Left lobe of liver (tissue), 2 donors: ENCODE data around the gene ACTR3. TPM values are rescaled to one million over a fixed set of nuclear protein-coding genes. Genes with fewer than 3 reads are reported as not detected.

ENCODE experiments used
- ATAC-seq: fragments of 200-7000 bp; cut with Tn5 transposase; one replicate; pipeline ENCODE4 v1.9.1; 2020; ENCODE audit warnings: mild to moderate bottlenecking, moderate library complexity
- DNase-seq: peaks from one replicate; pipeline ENCODE4 v3.0.0-alpha.2; 2020; ENCODE audit warnings: low spot score
- total RNA-seq: library from RNA; stranded (reverse); gene quantifications from one replicate; pipeline ENCODE4 v1.2.1, GENCODE V29; 2021
- donor health status: DM: no; HTN: no; CAD: no; lungs with moderate emphysema.
- donor health status: DM: no; HTN: yes; CAD: no.

The ACTR3 gene
- total RNA-seq, 1 donor from 2014 or later = 64.3 TPM

GRCh38 chr2:113992090-113992489, 102.2 kb downstream of the ACTR3 start:
- DNase-seq = no peak
- no peak for ATAC-seq

GRCh38 chr2:113996671-113997594, 107.0 kb downstream of the ACTR3 start:
- ATAC-seq (no peak), DNase-seq (no peak)

GRCh38 chr2:114001152-114001551, 111.3 kb downstream of the ACTR3 start:
- DNase-seq (no peak), ATAC-seq (no peak)

- no peak for DNase-seq
- ATAC-seq = no peak
Observed at GRCh38 chr2:114001937-114002336, 112.0 kb downstream of the ACTR3 start.

- DNase-seq (no peak), ATAC-seq (no peak)
Observed at GRCh38 chr2:114005110-114005783, 115.4 kb downstream of the ACTR3 start.

- no peak for ATAC-seq
- no peak for DNase-seq
Observed at GRCh38 chr2:114006460-114006859, 116.6 kb downstream of the ACTR3 start.

GRCh38 chr2:114007436-114007835, 117.5 kb downstream of the ACTR3 start:
- DNase-seq (no peak), ATAC-seq (no peak)

- ATAC-seq (no peak), DNase-seq (no peak)
Observed at GRCh38 chr2:114008720-114009119, 118.8 kb downstream of the ACTR3 start.

GRCh38 chr2:114009205-114009944, 119.5 kb downstream of the ACTR3 start:
- DNase-seq = no peak
- ATAC-seq = no peak

- ATAC-seq = no peak
- no peak for DNase-seq
Observed at GRCh38 chr2:114010001-114010400, 120.1 kb downstream of the ACTR3 start.

GRCh38 chr2:114011713-114012112, 121.8 kb downstream of the ACTR3 start:
- no peak for ATAC-seq
- DNase-seq = no peak

Other genes starting within 250 kb of the ACTR3 start
- gene SLC35F5, start 133.4 kb upstream of the ACTR3 start, total RNA-seq = 30.3 TPM